ENCODE data around the gene GSTT4.
"Not testable (repeated sequence)": the region's sequence is repeated elsewhere in the genome, so short reads cannot be mapped to it uniquely, and the experiment has no call there.

The GSTT4 gene

DNA sequence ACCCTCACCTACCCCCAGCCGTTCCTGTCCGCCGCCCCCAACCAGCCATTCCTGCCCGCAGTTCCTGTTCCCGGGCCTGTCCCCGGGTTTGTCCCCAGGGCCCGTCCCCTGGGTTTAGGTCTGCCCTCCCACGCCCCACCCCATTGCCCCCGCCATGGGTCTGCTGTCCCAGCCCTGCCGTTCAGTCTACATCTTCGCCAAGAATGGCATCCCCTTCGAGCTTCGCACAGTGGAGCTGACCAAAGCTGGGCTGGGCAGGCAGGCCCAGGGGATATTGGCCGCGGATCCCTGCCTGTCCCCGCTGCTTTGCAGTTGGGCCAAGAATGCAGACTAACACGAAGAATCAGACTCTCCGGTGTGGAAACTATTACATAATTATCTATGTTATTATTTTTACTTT, 55.5 kb downstream of the GSTT4 start:
- DNase-seq: not testable (repeated sequence)

Data from stimulated activated CD4-positive, alpha-beta T cell treated with anti-CD3 and anti-CD28 coated beads, Interleukin-15, amount 100 ng/mL, for 24 hours (primary cell).